Measurements from ENCODE around the gene NMD3.

GRCh38 chr3:161271646-161272045 is 50.5 kb downstream of the NMD3 start:
- TF ChIP-seq POLR2A (IDR thresholded peaks at IDR 0.05; ENCODE audit: low read depth, low read length) (no peak), POLR2AphosphoS5 (IDR thresholded peaks at IDR 0.05; ENCODE audit: low read depth, low read length) (no peak), TAF1 (IDR thresholded peaks at IDR 0.05; ENCODE audit: borderline replicate concordance, low read depth, low read length) (no peak)
